Left lobe of liver (tissue), 2 donors: Measurements from ENCODE around the gene PACSIN3. TPM values are rescaled to one million over a fixed set of nuclear protein-coding genes. Genes with fewer than 3 reads are reported as not detected.
A peak's percentile ranks its signal among the peaks of the same experiment; 100 is the strongest.
"Not testable (repeated sequence)": the region's sequence is repeated elsewhere in the genome, so short reads cannot be mapped to it uniquely, and the experiment has no call there.

Experiments used
- ATAC-seq: fragments of 200-7000 bp; cut with Tn5 transposase; one replicate; pipeline ENCODE4 v1.9.1; 2020; ENCODE audit warnings: mild to moderate bottlenecking, moderate library complexity
- DNase-seq: peaks from one replicate; pipeline ENCODE4 v3.0.0-alpha.2; 2020; ENCODE audit warnings: low spot score
- total RNA-seq: library from RNA; stranded (reverse); gene quantifications from one replicate; pipeline ENCODE4 v1.2.1, GENCODE V29; 2021
- donor health status: DM: no; HTN: no; CAD: no; lungs with moderate emphysema.
- donor health status: DM: no; HTN: yes; CAD: no.

Gene PACSIN3
- 32.8 TPM for total RNA-seq

DNA sequence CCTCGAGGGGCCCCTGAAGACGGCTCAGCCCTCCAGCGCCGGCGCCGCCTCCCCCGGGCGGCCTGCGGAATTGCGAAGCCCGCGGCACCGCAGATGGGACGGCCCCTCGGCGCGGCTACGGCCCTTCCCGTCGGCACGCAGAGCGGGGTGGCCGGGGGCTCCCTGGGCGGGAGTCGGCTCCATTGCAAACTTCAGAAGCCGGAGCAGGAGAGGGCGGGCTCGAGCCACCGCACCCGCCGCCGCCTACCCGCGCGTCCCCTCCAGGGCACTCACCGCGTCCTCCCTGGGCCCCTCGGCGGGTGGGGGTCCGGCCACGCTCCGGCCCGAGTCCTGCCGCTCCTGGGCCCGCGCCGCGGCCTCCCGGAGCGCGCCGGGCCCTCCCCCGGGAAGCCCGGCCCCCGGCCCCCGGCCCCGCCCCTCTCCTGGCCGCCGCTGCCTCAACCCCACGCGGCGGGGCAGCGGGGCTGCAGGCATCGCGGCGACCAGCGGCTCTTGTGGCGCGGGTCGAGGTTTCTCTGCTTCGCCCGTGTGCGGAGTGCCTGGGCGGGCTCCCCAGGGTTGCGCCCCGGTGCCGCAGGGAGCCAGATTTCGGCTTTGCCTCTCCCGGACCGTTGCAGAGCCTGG lies at the start of gene PACSIN3:
Gene PACSIN3, minus strand, starts transcription at position 359 of the 624 bp plus-strand sequence. CDS start 3,707 bp downstream, outside the sequence.
- DNase-seq (no peak), ATAC-seq (peak; percentile 64)

DNA sequence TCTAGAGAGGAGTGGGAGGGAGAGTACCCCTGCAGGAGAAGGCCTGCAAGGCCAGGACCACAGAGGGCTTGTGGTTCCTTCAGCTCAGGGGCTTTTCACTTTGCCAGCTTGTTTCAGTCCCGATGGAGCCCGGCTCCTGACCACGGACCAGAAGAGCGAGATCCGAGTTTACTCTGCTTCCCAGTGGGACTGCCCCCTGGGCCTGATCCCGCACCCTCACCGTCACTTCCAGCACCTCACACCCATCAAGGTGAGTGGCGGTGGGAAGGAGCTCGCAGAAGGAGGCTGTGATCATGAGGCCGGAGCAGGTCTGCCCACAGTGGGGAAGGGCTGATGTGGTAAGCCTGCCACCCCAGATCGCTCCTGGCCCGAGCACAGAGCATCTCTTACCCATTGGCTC lies 48.9 kb upstream of the PACSIN3 start:
- DNase-seq (no peak), ATAC-seq (peak; percentile 2)

DNA sequence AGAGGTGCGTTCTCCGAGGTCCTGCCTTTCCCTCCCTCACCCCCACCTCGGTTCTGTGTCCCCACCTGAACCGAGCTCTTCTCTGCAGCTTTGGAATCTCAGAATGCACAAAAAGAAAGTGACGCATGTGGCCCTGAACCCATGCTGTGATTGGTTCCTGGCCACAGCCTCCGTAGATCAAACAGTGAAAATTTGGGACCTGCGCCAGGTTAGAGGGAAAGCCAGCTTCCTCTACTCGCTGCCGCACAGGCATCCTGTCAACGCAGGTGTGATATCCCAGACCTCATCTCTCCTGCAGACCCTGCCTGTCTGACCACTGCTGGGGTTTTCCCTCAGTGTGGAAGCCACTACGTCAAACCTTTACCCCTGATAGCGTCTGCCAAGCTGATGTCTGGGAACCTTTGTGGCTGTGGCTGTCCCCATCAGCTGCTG lies 48.5 kb upstream of the PACSIN3 start:
- DNase-seq: peak; percentile 91
- peak; percentile 77 for ATAC-seq

GRCh38 chr11:47233989-47234668 lies 47.9 kb upstream of the PACSIN3 start:
- DNase-seq (no peak), ATAC-seq (peak; percentile 64)

DNA sequence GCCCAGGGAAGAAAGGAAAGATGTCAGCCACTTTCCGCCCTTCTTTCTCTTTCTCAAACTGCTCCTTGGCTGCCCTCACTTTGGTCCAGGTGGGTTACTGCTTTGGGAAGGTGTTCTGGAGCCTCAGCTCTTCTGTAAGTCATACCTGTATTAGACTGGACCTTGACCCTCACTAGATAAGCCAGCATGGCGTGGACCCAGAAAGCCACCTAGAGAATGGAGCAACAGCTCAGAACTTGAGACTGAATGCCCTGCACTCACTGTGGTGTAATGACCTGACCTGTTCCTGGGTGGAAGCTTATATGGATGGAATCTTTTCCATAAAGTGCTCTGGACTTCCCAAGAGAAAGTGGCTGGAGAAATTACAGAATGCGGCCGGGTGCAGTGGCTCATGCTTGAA lies 46.8 kb upstream of the PACSIN3 start:
- DNase-seq: peak; percentile 81
- ATAC-seq: peak; percentile 64

DNA sequence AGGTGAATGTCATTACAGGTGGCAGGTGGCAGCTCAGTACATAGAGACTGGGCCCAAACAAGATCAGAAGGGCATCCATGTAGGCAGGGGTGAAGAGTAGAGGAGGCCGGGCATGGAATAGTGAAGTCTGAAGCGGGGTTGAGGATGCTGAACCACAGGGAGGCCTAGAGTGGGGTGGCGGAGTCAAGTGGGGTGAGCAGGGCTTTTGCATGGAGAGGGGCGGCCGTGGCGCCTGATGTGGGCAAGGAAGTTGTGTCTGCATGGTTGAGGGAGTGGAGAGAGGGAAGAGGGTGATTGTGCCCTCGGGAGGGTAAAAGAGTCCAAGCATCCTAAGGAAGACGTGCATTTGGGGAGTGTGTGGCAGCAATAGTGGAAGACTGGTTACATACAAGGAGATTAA lies 42.9 kb upstream of the PACSIN3 start:
- DNase-seq (no peak), ATAC-seq (no peak)

DNA sequence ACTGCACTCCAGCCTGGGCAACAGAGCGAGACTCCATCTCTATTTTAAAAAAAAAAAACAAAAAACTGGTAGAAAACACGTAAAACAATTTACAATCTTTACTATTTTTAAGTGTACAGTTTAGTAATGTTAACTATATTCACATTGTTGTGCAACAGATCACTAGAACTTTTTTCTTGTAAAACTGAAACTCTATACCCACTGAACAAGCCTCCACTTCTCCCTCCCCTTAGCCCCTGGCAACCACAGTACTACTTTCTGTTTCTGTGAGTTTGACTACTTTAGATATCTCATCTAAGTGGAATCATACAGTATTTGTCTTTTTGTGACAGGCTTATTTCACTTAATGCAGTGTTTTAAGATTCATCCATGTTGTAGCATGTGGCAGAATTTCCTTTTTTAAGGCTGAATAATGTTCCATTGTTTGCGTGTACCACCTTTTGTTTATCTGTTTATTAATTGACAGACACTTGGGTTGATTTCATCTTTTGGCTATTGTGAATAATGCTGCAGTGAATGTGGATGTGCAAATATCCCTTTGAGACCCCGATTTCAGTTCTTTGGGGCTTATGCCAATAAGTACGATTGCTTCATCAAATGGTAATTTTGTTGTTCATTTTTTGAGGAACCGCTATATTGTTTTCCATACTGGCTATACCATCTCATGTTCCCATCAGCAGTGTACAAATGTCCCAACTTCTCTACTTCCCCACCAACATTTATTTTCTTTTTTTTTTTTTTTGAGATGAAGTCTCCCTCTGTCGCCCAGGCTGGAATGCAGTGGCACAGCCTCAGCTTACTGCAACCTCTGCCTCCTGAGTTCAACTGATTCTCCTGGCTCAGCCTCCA lies 39.5 kb upstream of the PACSIN3 start:
- no peak for ATAC-seq

GRCh38 chr11:47222696-47223095 lies 36.5 kb upstream of the PACSIN3 start:
- no peak for ATAC-seq

More for the DNA sequence above, 39.5 kb upstream of the PACSIN3 start:
- DNase-seq: no peak

GRCh38 chr11:47220401-47220821 lies 34.2 kb upstream of the PACSIN3 start:
- no peak for DNase-seq

More at GRCh38 chr11:47222696-47223095, 36.5 kb upstream of the PACSIN3 start:
- DNase-seq: no peak

GRCh38 chr11:47216121-47216798 lies 30.0 kb upstream of the PACSIN3 start:
- DNase-seq: no peak
- no peak for ATAC-seq

More at GRCh38 chr11:47220401-47220821, 34.2 kb upstream of the PACSIN3 start:
- no peak for ATAC-seq

- DNase-seq (no peak), ATAC-seq (no peak)
Measured at GRCh38 chr11:47215366-47215910, 29.2 kb upstream of the PACSIN3 start.

- ATAC-seq: peak; percentile 87
- peak; percentile 95 for DNase-seq
Measured at GRCh38 chr11:47213950-47214565, 27.8 kb upstream of the PACSIN3 start.

DNA sequence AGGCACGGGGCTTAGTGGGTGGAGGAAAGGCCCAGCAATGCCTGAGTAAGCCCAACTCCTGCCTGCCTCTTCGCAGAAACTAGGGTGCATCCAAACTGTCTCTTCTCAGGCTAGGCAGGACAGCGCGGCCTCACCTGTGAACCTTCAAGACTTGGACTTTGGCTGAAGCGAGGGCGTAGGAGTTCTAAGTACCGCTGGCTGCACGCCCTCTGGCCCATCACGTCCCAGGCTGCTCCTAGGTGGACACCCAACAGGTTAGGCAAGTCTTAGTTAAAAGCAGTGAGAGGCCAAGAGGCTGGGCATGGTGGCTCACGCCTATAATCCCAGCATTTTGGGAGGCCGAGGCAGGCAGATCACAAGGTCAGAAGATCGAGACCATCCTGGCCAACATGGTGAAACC lies 26.7 kb upstream of the PACSIN3 start:
- peak; percentile 69 for DNase-seq
- ATAC-seq: peak; percentile 9

- ATAC-seq (peak; percentile 64), DNase-seq (no peak)
Measured at GRCh38 chr11:47208628-47209027, 22.4 kb upstream of the PACSIN3 start.

DNA sequence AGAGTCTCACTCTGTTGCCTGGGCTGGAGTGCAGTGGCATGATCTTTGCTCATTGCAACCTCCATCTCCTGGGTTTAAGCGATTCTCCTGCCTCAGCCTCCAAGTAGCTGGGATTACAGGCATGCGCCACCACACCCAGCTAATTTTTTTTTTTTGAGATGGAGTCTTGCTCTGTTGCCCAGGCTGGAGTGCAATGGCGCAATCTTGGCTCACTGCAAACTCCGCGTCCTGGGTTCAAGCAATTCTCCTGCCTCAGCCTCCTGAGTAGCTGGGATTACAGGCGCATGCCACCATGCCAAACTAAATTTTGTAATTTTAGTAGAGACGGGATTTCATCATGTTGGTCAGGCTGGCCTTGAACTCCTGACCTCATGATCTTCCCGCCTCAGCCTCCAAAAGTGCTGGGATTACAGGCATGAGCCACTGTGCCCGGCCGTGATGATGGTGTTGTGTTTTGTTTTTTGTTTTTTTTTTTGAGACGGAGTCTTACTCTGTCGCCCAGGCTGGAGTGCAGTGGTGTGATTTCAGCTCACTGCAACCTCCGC lies 21.8 kb upstream of the PACSIN3 start:
- peak; percentile 12 for ATAC-seq

DNA sequence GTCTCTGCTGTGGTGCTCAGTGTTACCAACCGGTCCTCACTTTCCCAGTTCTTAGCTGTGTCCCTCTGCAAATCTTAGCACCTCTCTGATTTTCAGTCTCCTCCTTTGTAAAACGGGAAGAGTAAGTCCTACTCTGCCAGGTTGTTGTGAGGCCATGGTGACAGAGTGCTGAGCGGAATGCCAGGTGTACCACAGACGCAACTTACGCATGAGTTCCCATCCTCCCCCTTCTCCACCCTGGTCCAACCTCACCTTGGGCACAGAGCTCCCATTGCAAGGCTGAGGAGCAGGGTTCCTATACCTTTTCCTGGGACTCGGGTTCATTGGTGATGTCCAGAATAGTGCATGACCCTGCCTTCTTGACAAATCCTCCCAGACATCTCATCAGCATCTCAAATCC lies 21.2 kb upstream of the PACSIN3 start:
- DNase-seq (no peak), ATAC-seq (no peak)

More for the DNA sequence above, 21.8 kb upstream of the PACSIN3 start:
- not testable (repeated sequence) for DNase-seq

DNA sequence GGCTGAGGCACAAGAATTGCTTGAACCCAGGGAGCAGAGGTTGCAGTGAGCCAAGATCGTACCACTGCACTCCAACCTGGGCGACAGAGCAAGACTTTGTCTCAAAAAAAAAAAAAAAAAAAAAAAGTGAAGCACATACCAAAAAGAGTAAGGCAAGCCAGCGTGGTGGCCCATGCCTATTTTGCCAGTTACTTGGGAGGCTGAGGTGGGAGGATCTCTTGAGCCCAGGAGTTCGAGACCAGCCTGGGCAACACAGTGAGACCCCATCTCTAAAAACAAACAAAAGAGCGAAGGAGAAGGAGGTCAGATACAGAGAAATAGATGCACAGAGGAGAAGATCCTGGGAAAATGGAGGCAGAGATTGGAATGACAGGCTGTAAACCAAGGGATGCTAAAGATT lies 20.3 kb upstream of the PACSIN3 start:
- DNase-seq: not testable (repeated sequence)

GRCh38 chr11:47204637-47204989 lies 18.4 kb upstream of the PACSIN3 start:
- DNase-seq: no peak
- ATAC-seq: no peak

More for the DNA sequence above, 20.3 kb upstream of the PACSIN3 start:
- not testable (repeated sequence) for ATAC-seq

GRCh38 chr11:47202576-47202975 lies 16.3 kb upstream of the PACSIN3 start:
- DNase-seq: no peak
- no peak for ATAC-seq

DNA sequence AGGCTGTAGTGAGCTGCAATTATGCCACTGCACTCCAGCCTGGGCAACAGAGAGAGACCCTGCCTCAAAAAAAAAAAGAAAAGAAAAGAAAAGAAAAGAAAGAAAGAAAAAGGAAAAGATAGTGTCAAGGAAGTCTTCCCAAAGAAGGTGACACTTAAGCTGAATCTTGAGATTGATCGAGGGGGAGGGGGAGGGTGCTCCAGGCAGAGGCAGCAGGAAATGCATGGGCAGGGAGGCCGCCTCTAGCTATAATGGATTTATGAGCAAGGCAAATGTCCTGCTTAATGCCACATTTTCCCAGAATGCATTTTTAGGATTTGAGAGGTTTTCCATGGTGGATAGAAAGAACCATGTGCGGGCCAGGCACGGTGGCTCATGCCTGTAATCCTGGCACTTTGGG lies 14.8 kb upstream of the PACSIN3 start:
- DNase-seq: no peak
- ATAC-seq: no peak
